ENCODE data around the gene CCL13. TPM values are rescaled to one million over a fixed set of nuclear protein-coding genes. Genes with fewer than 3 reads are reported as not detected.

CCL13 gene
- total RNA-seq, 1 donor from 2014 or later = not detected

DNA sequence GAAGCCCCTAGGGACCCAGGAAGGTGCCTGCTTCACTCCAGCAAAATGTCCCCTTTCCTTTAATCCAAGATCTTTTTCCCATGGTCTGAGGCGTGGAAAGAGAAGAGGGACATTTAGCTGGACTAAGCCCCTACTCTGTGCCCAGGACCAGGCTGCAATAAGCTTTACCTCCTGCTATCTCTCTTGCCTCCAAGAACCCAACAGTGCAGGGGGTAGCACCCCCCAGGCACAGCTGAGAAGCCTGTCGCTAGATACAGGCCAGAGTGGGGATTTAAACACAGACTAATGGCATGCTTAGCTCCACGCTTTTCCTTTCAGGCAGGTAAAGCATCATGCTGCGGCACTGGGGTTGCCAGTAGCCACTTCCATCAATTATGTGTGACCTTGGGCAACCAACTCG, 31.3 kb downstream of the CCL13 start:
- Mint-ChIP-seq H3K4me3 (ENCODE audit: low read depth) (no peak overlapping the region), H3K27me3 (peaks cover 23% of the 10 kb centered on the region)

DNA sequence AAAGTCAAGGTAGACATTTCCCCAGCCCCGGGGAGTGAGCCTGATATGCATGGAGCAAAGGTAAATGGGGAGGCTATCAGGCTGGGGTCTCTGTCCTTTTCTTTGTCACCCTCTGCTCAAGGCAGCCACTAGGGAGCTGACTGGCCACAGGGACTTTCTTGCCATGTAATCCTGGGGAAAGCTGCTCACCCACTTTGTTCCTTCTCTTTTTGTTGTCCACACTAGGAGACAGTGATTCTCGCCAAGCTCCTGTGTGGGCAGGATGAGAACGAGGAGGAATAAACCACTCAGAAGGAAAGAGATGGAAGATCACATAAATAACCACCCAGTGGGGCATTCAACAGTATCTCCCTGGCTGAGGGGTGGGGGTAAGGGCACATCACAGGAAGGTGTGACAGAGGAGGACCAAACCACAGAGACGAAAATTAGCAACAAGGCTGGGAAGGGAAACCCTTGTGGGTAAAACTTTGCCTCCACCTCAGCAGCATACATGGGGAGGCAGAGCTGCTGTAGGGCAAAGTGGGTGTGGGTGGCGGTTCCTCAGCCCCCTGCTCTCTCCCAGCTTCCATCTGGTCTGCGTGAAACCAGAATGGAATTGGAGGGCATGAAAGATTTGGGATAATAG, 33.0 kb downstream of the CCL13 start:
- Mint-ChIP-seq H3K36me3 (ENCODE audit: insufficient read depth) (no peaks in the 10 kb centered on the region), H3K9me3 (ENCODE audit: low read depth) (no peaks in the 10 kb centered on the region), H3K4me1 (ENCODE audit: low read depth) (no peaks in the 10 kb centered on the region), H3K27me3 (peaks cover 19% of the 10 kb centered on the region), H3K4me3 (ENCODE audit: low read depth) (no peak overlapping the region), H3K27ac (no peak overlapping the region)
- TF ChIP-seq, protein P1, sequence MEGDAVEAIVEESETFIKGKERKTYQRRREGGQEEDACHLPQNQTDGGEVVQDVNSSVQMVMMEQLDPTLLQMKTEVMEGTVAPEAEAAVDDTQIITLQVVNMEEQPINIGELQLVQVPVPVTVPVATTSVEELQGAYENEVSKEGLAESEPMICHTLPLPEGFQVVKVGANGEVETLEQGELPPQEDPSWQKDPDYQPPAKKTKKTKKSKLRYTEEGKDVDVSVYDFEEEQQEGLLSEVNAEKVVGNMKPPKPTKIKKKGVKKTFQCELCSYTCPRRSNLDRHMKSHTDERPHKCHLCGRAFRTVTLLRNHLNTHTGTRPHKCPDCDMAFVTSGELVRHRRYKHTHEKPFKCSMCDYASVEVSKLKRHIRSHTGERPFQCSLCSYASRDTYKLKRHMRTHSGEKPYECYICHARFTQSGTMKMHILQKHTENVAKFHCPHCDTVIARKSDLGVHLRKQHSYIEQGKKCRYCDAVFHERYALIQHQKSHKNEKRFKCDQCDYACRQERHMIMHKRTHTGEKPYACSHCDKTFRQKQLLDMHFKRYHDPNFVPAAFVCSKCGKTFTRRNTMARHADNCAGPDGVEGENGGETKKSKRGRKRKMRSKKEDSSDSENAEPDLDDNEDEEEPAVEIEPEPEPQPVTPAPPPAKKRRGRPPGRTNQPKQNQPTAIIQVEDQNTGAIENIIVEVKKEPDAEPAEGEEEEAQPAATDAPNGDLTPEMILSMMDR (IDR thresholded peaks at IDR 0.05; ENCODE audit: unreplicated experiment) = no peak
- DNase-seq (ENCODE audit: low spot score, unreplicated experiment) = no peak

More for the DNA sequence above, 31.3 kb downstream of the CCL13 start:
- TF ChIP-seq, protein P1 (IDR thresholded peaks at IDR 0.05; ENCODE audit: unreplicated experiment) = no peak
- DNase-seq (ENCODE audit: low spot score, unreplicated experiment) = no peak
- Mint-ChIP-seq H3K4me1 (ENCODE audit: low read depth) (no peaks in the 10 kb centered on the region), H3K27ac (no peak overlapping the region), H3K36me3 (ENCODE audit: insufficient read depth) (no peaks in the 10 kb centered on the region), H3K9me3 (ENCODE audit: low read depth) (no peaks in the 10 kb centered on the region)

DNA sequence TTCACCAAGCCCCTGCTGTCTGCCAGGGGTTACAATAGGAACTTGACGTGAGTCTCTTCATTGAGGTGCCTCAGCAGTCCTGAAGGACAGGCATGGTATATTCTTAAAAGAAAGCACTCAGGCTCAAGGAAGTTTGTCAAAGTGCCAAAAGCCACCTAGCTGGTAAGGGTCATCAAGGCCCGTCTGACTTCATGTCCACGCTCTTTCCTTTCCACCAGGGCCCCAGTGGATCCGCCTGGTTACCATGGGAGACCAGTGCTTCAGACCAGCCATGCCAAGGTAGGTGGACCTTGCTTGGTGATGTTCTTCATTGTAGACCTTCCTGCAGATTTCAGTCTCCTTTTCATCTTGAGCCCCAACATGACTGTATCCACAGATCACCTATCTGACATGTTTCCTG, 34.4 kb downstream of the CCL13 start:
- Mint-ChIP-seq H3K9me3 (ENCODE audit: low read depth) (no peaks in the 10 kb centered on the region), H3K4me1 (ENCODE audit: low read depth) (no peaks in the 10 kb centered on the region), H3K36me3 (ENCODE audit: insufficient read depth) (no peaks in the 10 kb centered on the region), H3K27me3 (peaks cover 15% of the 10 kb centered on the region), H3K27ac (no peak overlapping the region), H3K4me3 (ENCODE audit: low read depth) (no peak overlapping the region)
- TF ChIP-seq, protein P1 (IDR thresholded peaks at IDR 0.05; ENCODE audit: unreplicated experiment) = no peak
- no peak for DNase-seq (ENCODE audit: low spot score, unreplicated experiment)

GRCh38 chr17:34391241-34391640, 35.0 kb downstream of the CCL13 start:
- Mint-ChIP-seq H3K36me3 (ENCODE audit: insufficient read depth) (no peaks in the 10 kb centered on the region), H3K4me1 (ENCODE audit: low read depth) (peaks cover 1% of the 10 kb centered on the region), H3K4me3 (ENCODE audit: low read depth) (no peak overlapping the region), H3K27me3 (peaks cover 15% of the 10 kb centered on the region), H3K27ac (no peak overlapping the region), H3K9me3 (ENCODE audit: low read depth) (no peaks in the 10 kb centered on the region)
- TF ChIP-seq, protein P1 (IDR thresholded peaks at IDR 0.05; ENCODE audit: unreplicated experiment) = no peak
- no peak for DNase-seq (ENCODE audit: low spot score, unreplicated experiment)

- Mint-ChIP-seq H3K4me1 (ENCODE audit: low read depth) (peaks cover 2% of the 10 kb centered on the region), H3K27me3 (peaks cover 14% of the 10 kb centered on the region), H3K36me3 (ENCODE audit: insufficient read depth) (no peaks in the 10 kb centered on the region), H3K9me3 (ENCODE audit: low read depth) (no peaks in the 10 kb centered on the region), H3K4me3 (ENCODE audit: low read depth) (no peak overlapping the region), H3K27ac (no peak overlapping the region)
- no peak for DNase-seq (ENCODE audit: low spot score, unreplicated experiment)
- TF ChIP-seq, protein P1 (IDR thresholded peaks at IDR 0.05; ENCODE audit: unreplicated experiment) = no peak
Measured at GRCh38 chr17:34393401-34393800, 37.1 kb downstream of the CCL13 start.

Measured in progenitor cell of endocrine pancreas (in vitro differentiated cells).